HUES64 (cell line): Measurements from ENCODE around the gene CLRN1.

Source experiments
- H3K27ac ChIP-seq: 2 replicates; pipeline ENCODE4 v1.7.0; 2013; ENCODE audit warnings: low read depth, low read length, inconsistent platforms
- H3K27me3 ChIP-seq: 2 replicates; pipeline ENCODE4 v1.6.1; 2013; ENCODE audit warnings: mild to moderate bottlenecking, low read length; ENCODE audit not compliant: insufficient read depth
- H3K36me3 ChIP-seq: 2 replicates; pipeline ENCODE4 v1.6.1; 2013; ENCODE audit warnings: mild to moderate bottlenecking, low read length; ENCODE audit not compliant: insufficient read depth
- H3K4me1 ChIP-seq: 2 replicates; pipeline ENCODE4 v1.6.1; 2013; ENCODE audit warnings: mild to moderate bottlenecking, low read length, moderate library complexity; ENCODE audit not compliant: insufficient read depth
- H3K4me3 ChIP-seq: 2 replicates; pipeline ENCODE4 v1.5.1; 2013; ENCODE audit warnings: mild to moderate bottlenecking, low read length, moderate library complexity
- H3K9ac ChIP-seq: 2 replicates; pipeline ENCODE4 v1.6.1; 2013; ENCODE audit warnings: mild to moderate bottlenecking, low read depth, low read length
- H3K9me3 ChIP-seq: 2 replicates; pipeline ENCODE4 v1.6.1; 2013; ENCODE audit warnings: low read depth, low read length; ENCODE audit not compliant: insufficient read depth
- WGBS: fragments of 150-250, 120-280 bp; methylation state at CpG from one replicate; pipeline ENCODE4 v1.1.7; 2013; ENCODE audit warnings: missing lambda C conversion rate; 5-methylcytosine and 5-hydroxymethylcytosine counted together

Gene CLRN1

GRCh38 chr3:150890831-150891230, 81.7 kb downstream of the CLRN1 start:
- Histone ChIP-seq H3K27me3 (no peaks in the 10 kb centered on the region), H3K9me3 (no peaks in the 10 kb centered on the region), H3K36me3 (no peaks in the 10 kb centered on the region), H3K27ac (no peak overlapping the region), H3K4me3 (no peak overlapping the region), H3K4me1 (no peaks in the 10 kb centered on the region), H3K9ac (no peak overlapping the region)
- WGBS = 93% methylated on average over 9 of the region's 9 CpGs

- no peak overlapping the region for H3K9ac ChIP-seq
- no peaks in the 10 kb centered on the region for H3K36me3 ChIP-seq
- H3K4me3 ChIP-seq = no peak overlapping the region
- no peaks in the 10 kb centered on the region for H3K4me1 ChIP-seq
- H3K9me3 ChIP-seq = no peaks in the 10 kb centered on the region
- no peak overlapping the region for H3K27ac ChIP-seq
- H3K27me3 ChIP-seq = no peaks in the 10 kb centered on the region
- WGBS = 97% methylated on average over 2 of the region's 3 CpGs
These were observed 82.2 kb downstream of the CLRN1 start for GRCh38 chr3:150890295-150890694.

- Histone ChIP-seq H3K36me3 (no peaks in the 10 kb centered on the region), H3K4me1 (no peaks in the 10 kb centered on the region), H3K9ac (no peak overlapping the region), H3K27me3 (no peaks in the 10 kb centered on the region), H3K27ac (no peak overlapping the region), H3K9me3 (no peaks in the 10 kb centered on the region), H3K4me3 (no peak overlapping the region)
- WGBS = 87% methylated on average over 6 of the region's 6 CpGs
These were observed 83.4 kb downstream of the CLRN1 start for GRCh38 chr3:150889106-150889505.

- 85% methylated on average over 2 of the region's 2 CpGs for WGBS
- Histone ChIP-seq H3K27ac (no peak overlapping the region), H3K4me1 (no peaks in the 10 kb centered on the region), H3K9me3 (no peaks in the 10 kb centered on the region), H3K36me3 (no peaks in the 10 kb centered on the region), H3K4me3 (no peak overlapping the region), H3K27me3 (no peaks in the 10 kb centered on the region), H3K9ac (no peak overlapping the region)
These were observed 85.5 kb downstream of the CLRN1 start for GRCh38 chr3:150887031-150887430.

GRCh38 chr3:150885535-150885934, 87.0 kb downstream of the CLRN1 start:
- WGBS = 75% methylated on average over 3 of the region's 3 CpGs
- Histone ChIP-seq H3K9me3 (no peaks in the 10 kb centered on the region), H3K27ac (no peak overlapping the region), H3K4me1 (no peaks in the 10 kb centered on the region), H3K27me3 (no peaks in the 10 kb centered on the region), H3K4me3 (no peak overlapping the region), H3K36me3 (no peaks in the 10 kb centered on the region), H3K9ac (no peak overlapping the region)

- no peaks in the 10 kb centered on the region for H3K4me1 ChIP-seq
- WGBS = 91% methylated on average over 2 of the region's 2 CpGs
- no peak overlapping the region for H3K27ac ChIP-seq
- H3K9ac ChIP-seq = no peak overlapping the region
- no peak overlapping the region for H3K4me3 ChIP-seq
- H3K36me3 ChIP-seq = no peaks in the 10 kb centered on the region
- no peaks in the 10 kb centered on the region for H3K27me3 ChIP-seq
- H3K9me3 ChIP-seq = no peaks in the 10 kb centered on the region
These were observed 93.4 kb downstream of the CLRN1 start for GRCh38 chr3:150878996-150879575.

GRCh38 chr3:150878290-150878689, 94.2 kb downstream of the CLRN1 start:
- H3K4me1 ChIP-seq = no peaks in the 10 kb centered on the region
- no peaks in the 10 kb centered on the region for H3K9me3 ChIP-seq
- H3K36me3 ChIP-seq = no peaks in the 10 kb centered on the region
- H3K9ac ChIP-seq = no peak overlapping the region
- no peak overlapping the region for H3K4me3 ChIP-seq
- no peaks in the 10 kb centered on the region for H3K27me3 ChIP-seq
- H3K27ac ChIP-seq = no peak overlapping the region
- 95% methylated on average over 1 of the region's 1 CpG for WGBS

GRCh38 chr3:150877303-150877702, 95.2 kb downstream of the CLRN1 start:
- Histone ChIP-seq H3K9ac (no peak overlapping the region), H3K36me3 (no peaks in the 10 kb centered on the region), H3K4me3 (no peak overlapping the region), H3K27me3 (no peaks in the 10 kb centered on the region), H3K27ac (no peak overlapping the region), H3K4me1 (no peaks in the 10 kb centered on the region), H3K9me3 (no peaks in the 10 kb centered on the region)
- 87% methylated on average over 3 of the region's 3 CpGs for WGBS

GRCh38 chr3:150876611-150877265, 95.8 kb downstream of the CLRN1 start:
- Histone ChIP-seq H3K9ac (no peak overlapping the region), H3K4me3 (no peak overlapping the region), H3K9me3 (no peaks in the 10 kb centered on the region), H3K27ac (no peak overlapping the region), H3K36me3 (no peaks in the 10 kb centered on the region), H3K4me1 (no peaks in the 10 kb centered on the region), H3K27me3 (no peaks in the 10 kb centered on the region)
- WGBS = 94% methylated on average over 6 of the region's 6 CpGs
